GM12878 (cell line): ENCODE measurements around the gene FNDC3B. TPM values are rescaled to one million over a fixed set of nuclear protein-coding genes. Genes with fewer than 3 reads are reported as not detected.

Source experiments
- BCL11A ChIP-seq: IDR thresholded peaks from 2 replicates; pipeline ENCODE4 v1.6.1; 2011; ENCODE audit warnings: low read depth, low read length
- CREM ChIP-seq: IDR thresholded peaks from 2 replicates; pipeline ENCODE4 v1.6.1; 2014; ENCODE audit warnings: antibody characterized with exemption, low read depth
- ETV6 ChIP-seq, 2 experiments: fragments of 450-650 bp in 1 of 2; IDR thresholded peaks in 1 of 2; conservative IDR thresholded peaks in 1 of 2; 2 replicates each; pipeline ENCODE4 v1.6.1; 2014; ENCODE audit warnings: antibody characterized with exemption in 1 of 2, borderline replicate concordance in 1 of 2, low read depth in 1 of 2, mild to moderate bottlenecking in 1 of 2, moderate library complexity in 1 of 2
- FOXK2 ChIP-seq: fragments of 450-650 bp; IDR thresholded peaks from 2 replicates; pipeline ENCODE4 v1.6.1; 2017; ENCODE audit warnings: mild to moderate bottlenecking, moderate library complexity
- GATAD2B ChIP-seq: fragments of 450-650 bp; conservative IDR thresholded peaks from 2 replicates; pipeline ENCODE4 v1.6.1; 2017; ENCODE audit warnings: low read depth, mild to moderate bottlenecking, moderate library complexity
- HCFC1 ChIP-seq: fragments of 150-350 bp; IDR thresholded peaks from 2 replicates; pipeline ENCODE4 v1.6.1; 2014; ENCODE audit warnings: low read length
- HDGF ChIP-seq: fragments of 450-650 bp; IDR thresholded peaks from 2 replicates; pipeline ENCODE4 v1.6.1; 2016; ENCODE audit warnings: antibody characterized with exemption
- IRF4 ChIP-seq: IDR thresholded peaks from 2 replicates; pipeline ENCODE4 v1.6.1; 2011; ENCODE audit warnings: low read depth, low read length
- MXI1 ChIP-seq: fragments of 150-350 bp; IDR thresholded peaks from 2 replicates; pipeline ENCODE4 v1.6.1; 2011; ENCODE audit warnings: low read depth, mild to moderate bottlenecking, inconsistent platforms, low read length, improper control_type of control experiment
- NFYB ChIP-seq: IDR thresholded peaks from 2 replicates; pipeline ENCODE4 v1.6.1; 2011; ENCODE audit warnings: low read depth, mild to moderate bottlenecking, low read length, improper control_type of control experiment, moderate library complexity; ENCODE audit not compliant: insufficient read depth
- NR2F1 ChIP-seq: fragments of 450-650 bp; conservative IDR thresholded peaks from 2 replicates; pipeline ENCODE4 v1.6.1; 2017; ENCODE audit warnings: mild to moderate bottlenecking
- POLR2AphosphoS5 ChIP-seq: IDR thresholded peaks from 2 replicates; pipeline ENCODE4 v1.6.1; 2011; ENCODE audit warnings: mild to moderate bottlenecking, low read length, inconsistent platforms
- RB1 ChIP-seq: fragments of 450-650 bp; formaldehyde crosslinking; IDR thresholded peaks from 2 replicates; pipeline ENCODE4 v1.6.1; 2017; ENCODE audit warnings: mild to moderate bottlenecking, borderline replicate concordance
- RCOR1 ChIP-seq: conservative IDR thresholded peaks from 2 replicates; pipeline ENCODE4 v1.6.1; 2012; ENCODE audit warnings: low read depth, low read length, improper control_type of control experiment
- SREBF1 ChIP-seq: IDR thresholded peaks from 2 replicates; pipeline ENCODE4 v1.6.1; 2012; ENCODE audit warnings: mild to moderate bottlenecking, low read length
- SUZ12 ChIP-seq: fragments of 200-600 bp; sonication (generic); IDR thresholded peaks from one replicate; pipeline ENCODE4 v1.6.1; 2018; ENCODE audit warnings: antibody characterized with exemption, mild to moderate bottlenecking; ENCODE audit not compliant: unreplicated experiment
- WRNIP1 ChIP-seq: IDR thresholded peaks from 2 replicates; pipeline ENCODE4 v1.6.1; 2011; ENCODE audit warnings: low read depth, low read length, improper control_type of control experiment, borderline replicate concordance
- ZNF217 ChIP-seq: fragments of 450-650 bp; IDR thresholded peaks from 2 replicates; pipeline ENCODE4 v1.6.1; 2017; ENCODE audit warnings: antibody characterized with exemption, mild to moderate bottlenecking
- ZNF384 ChIP-seq: IDR thresholded peaks from 2 replicates; pipeline ENCODE4 v1.6.1; 2012; ENCODE audit warnings: low read depth, mild to moderate bottlenecking, low read length, improper control_type of control experiment, borderline replicate concordance
- ZZZ3 ChIP-seq: IDR thresholded peaks from 2 replicates; pipeline ENCODE4 v1.6.1; 2011; ENCODE audit warnings: low read depth; ENCODE audit not compliant: control insufficient read depth, insufficient read length
- polyA plus RNA-seq, 11 experiments: library from polyadenylated mRNA; depleted of rRNA in 4 of 11; unstranded in 6 of 11; stranded (reverse) in 5 of 11; fragments of >200 nt; fragmentation: Nextera tagmentation in 4 of 11; fragmentation: Illumina TruSeq in 1 of 11; extraction: Ambion mirVana in 4 of 11; extraction: Trizol in 1 of 11; gene quantifications; 1 replicate in 1 of 11; 2 replicates in 10 of 11; pipeline versions ENCODE4 v1.2.1 to v1.2.3, GENCODE V29; 2011 to 2016; ENCODE audit warnings: inconsistent platforms in 2 of 11, missing spikeins in 2 of 11, low read depth in 1 of 11
- total RNA-seq, 4 experiments: library from RNA; depleted of rRNA in 3 of 4; stranded (reverse); fragments of >200 nt in 3 of 4; fragmentation: Illumina TruSeq in 1 of 4; extraction: Trizol in 1 of 4; gene quantifications; 2 replicates each; pipeline versions ENCODE4 v1.2.1 to v1.2.3, GENCODE V29; 2013 to 2021
- TF ChIP-seq, protein P1 (sequence below): IDR thresholded peaks from 2 replicates; pipeline ENCODE4 v1.6.1; 2012; ENCODE audit warnings: low read length, inconsistent platforms
- TF ChIP-seq, protein P2 (sequence below): fragments of 450-650 bp; formaldehyde crosslinking; IDR thresholded peaks from 2 replicates; pipeline ENCODE4 v1.4.0; 2022; ENCODE audit warnings: mild to moderate bottlenecking, moderate library complexity
- TF ChIP-seq, protein P3 (sequence below): fragments of 450-650 bp; IDR thresholded peaks from 2 replicates; pipeline ENCODE4 v1.6.1; 2016; ENCODE audit warnings: mild to moderate bottlenecking
- TF ChIP-seq, protein P4 (sequence below): fragments of 450-650 bp; IDR thresholded peaks from 2 replicates; pipeline ENCODE4 v1.6.1; 2018; ENCODE audit warnings: borderline replicate concordance, mild to moderate bottlenecking; ENCODE audit not compliant: partially characterized antibody

The FNDC3B gene
- total and polyA plus RNA-seq, 10 of the 15 experiments (the other 5 are each of a cell fraction or from before 2014, with no cell fraction given), result 7.9 to 35.0 (median 18.5) TPM

DNA sequence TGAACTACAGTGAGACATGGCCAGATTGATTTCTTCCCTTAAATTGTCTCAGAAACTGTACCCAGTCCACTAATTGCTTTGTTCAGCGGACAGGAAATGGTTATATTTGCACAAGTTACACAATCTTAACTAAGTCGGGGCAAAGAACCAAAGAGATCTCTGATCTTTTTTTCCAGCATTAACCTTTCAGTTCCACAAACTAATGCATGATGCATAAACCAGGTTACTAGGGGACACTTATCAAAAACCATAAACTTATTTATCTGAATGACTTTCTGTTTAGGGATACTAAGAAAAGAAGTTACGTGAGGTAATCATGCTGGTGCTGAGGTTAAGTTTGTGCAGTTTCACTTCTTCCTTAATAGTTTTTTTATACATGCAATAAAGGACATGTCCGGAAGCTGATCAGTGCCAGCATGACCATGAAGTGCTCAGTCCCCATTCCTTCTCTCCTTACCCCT, 22.4 kb downstream of the FNDC3B start (continued):
- TF ChIP-seq BCL11A (peak; percentile 50), ETV6 (conservative IDR thresholded peaks at IDR 0.05 in 1 of 2, IDR thresholded peaks at IDR 0.05 in 1 of 2; ENCODE audit: borderline replicate concordance in 1 of 2, low read depth in 1 of 2) (peak in 1 of 2 experiments; percentile 78; a peak in 1 of 4 replicates), WRNIP1 (no peak), IRF4 (peak; percentile 77; the same call in 1 of the 2 replicates), SUZ12 (no peak), SREBF1 (no peak), RB1 (no peak), FOXK2 (no peak), RCOR1 (no peak), CREM (peak; percentile 76), NFYB (0 out of 2 replicates have a peak, but pooled peaks have one; percentile 10), ZNF217 (peak; percentile 75; the same call in 1 of the 2 replicates), ZZZ3 (no peak), HDGF (no peak), HCFC1 (no peak), GATAD2B (no peak), MXI1 (peak; percentile 61; the same call in 1 of the 2 replicates), NR2F1 (peak; percentile 93), ZNF384 (peak; percentile 83), POLR2AphosphoS5 (no peak)
- TF ChIP-seq, protein P1, sequence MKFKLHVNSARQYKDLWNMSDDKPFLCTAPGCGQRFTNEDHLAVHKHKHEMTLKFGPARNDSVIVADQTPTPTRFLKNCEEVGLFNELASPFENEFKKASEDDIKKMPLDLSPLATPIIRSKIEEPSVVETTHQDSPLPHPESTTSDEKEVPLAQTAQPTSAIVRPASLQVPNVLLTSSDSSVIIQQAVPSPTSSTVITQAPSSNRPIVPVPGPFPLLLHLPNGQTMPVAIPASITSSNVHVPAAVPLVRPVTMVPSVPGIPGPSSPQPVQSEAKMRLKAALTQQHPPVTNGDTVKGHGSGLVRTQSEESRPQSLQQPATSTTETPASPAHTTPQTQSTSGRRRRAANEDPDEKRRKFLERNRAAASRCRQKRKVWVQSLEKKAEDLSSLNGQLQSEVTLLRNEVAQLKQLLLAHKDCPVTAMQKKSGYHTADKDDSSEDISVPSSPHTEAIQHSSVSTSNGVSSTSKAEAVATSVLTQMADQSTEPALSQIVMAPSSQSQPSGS, result peak; percentile 92
- TF ChIP-seq, protein P2, sequence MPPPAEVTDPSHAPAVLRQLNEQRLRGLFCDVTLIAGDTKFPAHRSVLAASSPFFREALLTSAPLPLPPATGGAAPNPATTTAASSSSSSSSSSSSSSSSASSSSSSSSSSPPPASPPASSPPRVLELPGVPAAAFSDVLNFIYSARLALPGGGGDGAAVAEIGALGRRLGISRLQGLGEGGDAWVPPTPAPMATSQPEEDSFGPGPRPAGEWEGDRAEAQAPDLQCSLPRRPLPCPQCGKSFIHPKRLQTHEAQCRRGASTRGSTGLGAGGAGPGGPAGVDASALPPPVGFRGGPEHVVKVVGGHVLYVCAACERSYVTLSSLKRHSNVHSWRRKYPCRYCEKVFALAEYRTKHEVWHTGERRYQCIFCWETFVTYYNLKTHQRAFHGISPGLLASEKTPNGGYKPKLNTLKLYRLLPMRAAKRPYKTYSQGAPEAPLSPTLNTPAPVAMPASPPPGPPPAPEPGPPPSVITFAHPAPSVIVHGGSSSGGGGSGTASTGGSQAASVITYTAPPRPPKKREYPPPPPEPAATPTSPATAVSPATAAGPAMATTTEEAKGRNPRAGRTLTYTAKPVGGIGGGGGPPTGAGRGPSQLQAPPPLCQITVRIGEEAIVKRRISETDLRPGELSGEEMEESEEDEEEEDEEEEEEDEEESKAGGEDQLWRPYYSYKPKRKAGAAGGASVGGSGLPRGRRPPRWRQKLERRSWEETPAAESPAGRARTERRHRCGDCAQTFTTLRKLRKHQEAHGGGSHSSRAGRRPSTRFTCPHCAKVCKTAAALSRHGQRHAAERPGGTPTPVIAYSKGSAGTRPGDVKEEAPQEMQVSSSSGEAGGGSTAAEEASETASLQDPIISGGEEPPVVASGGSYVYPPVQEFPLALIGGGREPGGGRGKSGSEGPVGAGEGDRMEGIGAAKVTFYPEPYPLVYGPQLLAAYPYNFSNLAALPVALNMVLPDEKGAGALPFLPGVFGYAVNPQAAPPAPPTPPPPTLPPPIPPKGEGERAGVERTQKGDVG (CRISPR knock-in tag), result no peak
- TF ChIP-seq, protein P3, sequence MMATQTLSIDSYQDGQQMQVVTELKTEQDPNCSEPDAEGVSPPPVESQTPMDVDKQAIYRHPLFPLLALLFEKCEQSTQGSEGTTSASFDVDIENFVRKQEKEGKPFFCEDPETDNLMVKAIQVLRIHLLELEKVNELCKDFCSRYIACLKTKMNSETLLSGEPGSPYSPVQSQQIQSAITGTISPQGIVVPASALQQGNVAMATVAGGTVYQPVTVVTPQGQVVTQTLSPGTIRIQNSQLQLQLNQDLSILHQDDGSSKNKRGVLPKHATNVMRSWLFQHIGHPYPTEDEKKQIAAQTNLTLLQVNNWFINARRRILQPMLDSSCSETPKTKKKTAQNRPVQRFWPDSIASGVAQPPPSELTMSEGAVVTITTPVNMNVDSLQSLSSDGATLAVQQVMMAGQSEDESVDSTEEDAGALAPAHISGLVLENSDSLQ, result no peak; the same call in 1 of the 2 replicates
- TF ChIP-seq, protein P4, sequence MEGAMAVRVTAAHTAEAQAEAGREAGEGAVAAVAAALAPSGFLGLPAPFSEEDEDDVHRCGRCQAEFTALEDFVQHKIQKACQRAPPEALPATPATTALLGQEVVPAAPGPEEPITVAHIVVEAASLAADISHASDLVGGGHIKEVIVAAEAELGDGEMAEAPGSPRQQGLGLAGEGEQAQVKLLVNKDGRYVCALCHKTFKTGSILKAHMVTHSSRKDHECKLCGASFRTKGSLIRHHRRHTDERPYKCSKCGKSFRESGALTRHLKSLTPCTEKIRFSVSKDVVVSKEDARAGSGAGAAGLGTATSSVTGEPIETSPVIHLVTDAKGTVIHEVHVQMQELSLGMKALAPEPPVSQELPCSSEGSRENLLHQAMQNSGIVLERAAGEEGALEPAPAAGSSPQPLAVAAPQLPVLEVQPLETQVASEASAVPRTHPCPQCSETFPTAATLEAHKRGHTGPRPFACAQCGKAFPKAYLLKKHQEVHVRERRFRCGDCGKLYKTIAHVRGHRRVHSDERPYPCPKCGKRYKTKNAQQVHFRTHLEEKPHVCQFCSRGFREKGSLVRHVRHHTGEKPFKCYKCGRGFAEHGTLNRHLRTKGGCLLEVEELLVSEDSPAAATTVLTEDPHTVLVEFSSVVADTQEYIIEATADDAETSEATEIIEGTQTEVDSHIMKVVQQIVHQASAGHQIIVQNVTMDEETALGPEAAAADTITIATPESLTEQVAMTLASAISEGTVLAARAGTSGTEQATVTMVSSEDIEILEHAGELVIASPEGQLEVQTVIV, result no peak
